ENCODE results near the gene ECM2.

DNA sequence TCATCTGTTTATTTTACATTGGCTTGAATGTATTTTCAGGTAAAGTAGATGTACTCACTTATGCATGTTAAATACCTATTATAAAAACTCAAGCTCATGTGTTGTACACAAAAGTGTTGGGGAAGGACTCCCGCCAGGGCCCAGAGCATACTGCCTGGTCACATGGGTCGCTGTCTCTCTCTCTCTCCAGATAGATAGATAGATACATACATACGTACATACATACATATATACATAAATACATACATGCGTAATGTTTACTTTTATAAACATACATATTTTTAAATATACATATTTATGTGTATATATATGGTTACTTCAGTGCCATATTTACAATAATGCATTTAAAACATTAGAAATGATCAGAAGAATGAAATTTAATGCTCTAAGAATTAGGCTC lies 78.2 kb downstream of the ECM2 start:
- TF ChIP-seq, protein P1, sequence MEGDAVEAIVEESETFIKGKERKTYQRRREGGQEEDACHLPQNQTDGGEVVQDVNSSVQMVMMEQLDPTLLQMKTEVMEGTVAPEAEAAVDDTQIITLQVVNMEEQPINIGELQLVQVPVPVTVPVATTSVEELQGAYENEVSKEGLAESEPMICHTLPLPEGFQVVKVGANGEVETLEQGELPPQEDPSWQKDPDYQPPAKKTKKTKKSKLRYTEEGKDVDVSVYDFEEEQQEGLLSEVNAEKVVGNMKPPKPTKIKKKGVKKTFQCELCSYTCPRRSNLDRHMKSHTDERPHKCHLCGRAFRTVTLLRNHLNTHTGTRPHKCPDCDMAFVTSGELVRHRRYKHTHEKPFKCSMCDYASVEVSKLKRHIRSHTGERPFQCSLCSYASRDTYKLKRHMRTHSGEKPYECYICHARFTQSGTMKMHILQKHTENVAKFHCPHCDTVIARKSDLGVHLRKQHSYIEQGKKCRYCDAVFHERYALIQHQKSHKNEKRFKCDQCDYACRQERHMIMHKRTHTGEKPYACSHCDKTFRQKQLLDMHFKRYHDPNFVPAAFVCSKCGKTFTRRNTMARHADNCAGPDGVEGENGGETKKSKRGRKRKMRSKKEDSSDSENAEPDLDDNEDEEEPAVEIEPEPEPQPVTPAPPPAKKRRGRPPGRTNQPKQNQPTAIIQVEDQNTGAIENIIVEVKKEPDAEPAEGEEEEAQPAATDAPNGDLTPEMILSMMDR (IDR thresholded peaks at IDR 0.05; ENCODE audit: low read depth, low read length, poor library complexity, severe bottlenecking), result no peak
- TF ChIP-seq EZH2phosphoT487 (IDR thresholded peaks at IDR 0.05; ENCODE audit: borderline replicate concordance, low read length), result no peak
